GM23338 (cell line): Measurements from ENCODE around the gene SLC20A1. TPM values are rescaled to one million over a fixed set of nuclear protein-coding genes. Genes with fewer than 3 reads are reported as not detected.

Experiments used
- ATAC-seq: fragments of 200-7000 bp; cut with Tn5 transposase; 3 replicates; pipeline ENCODE4 v1.9.1; 2020
- DNase-seq: peaks from one replicate; pipeline ENCODE4 v3.0.0-alpha.2; 2015; ENCODE audit warnings: low spot score
- H2AFZ ChIP-seq: fragments of 200-600 bp; sonication (generic); 2 replicates; pipeline ENCODE4 v1.8.0; 2016; ENCODE audit warnings: antibody characterized with exemption, mild to moderate bottlenecking, moderate library complexity
- H3F3A ChIP-seq: fragments of 200-600 bp; sonication (generic); replicated peaks from 2 replicates; pipeline ENCODE4 v1.8.0; 2017; ENCODE audit warnings: antibody characterized with exemption, mixed run types, low read depth
- H3K27ac ChIP-seq: fragments of 200-600 bp; sonication (generic); 2 replicates; pipeline ENCODE4 v1.6.1; 2016; ENCODE audit warnings: low read depth
- H3K27me3 ChIP-seq: fragments of 200-600 bp; sonication (generic); 2 replicates; pipeline ENCODE4 v1.8.0; 2016; ENCODE audit warnings: mild to moderate bottlenecking, mixed run types, moderate library complexity; ENCODE audit not compliant: insufficient read depth
- H3K36me3 ChIP-seq: fragments of 200-600 bp; sonication (generic); 2 replicates; pipeline ENCODE4 v1.8.0; 2016; ENCODE audit warnings: mild to moderate bottlenecking; ENCODE audit not compliant: insufficient read depth
- H3K4me1 ChIP-seq: fragments of 200-600 bp; sonication (generic); 2 replicates; pipeline ENCODE4 v1.8.0; 2016; ENCODE audit warnings: mild to moderate bottlenecking, moderate library complexity; ENCODE audit not compliant: insufficient read depth
- H3K4me2 ChIP-seq: fragments of 200-600 bp; sonication (generic); 2 replicates; pipeline ENCODE4 v1.7.1; 2017; ENCODE audit warnings: mixed run types
- H3K4me3 ChIP-seq: fragments of 200-600 bp; sonication (generic); 2 replicates; pipeline ENCODE4 v1.6.1; 2016; ENCODE audit warnings: mixed run types
- H3K79me2 ChIP-seq: fragments of 200-600 bp; sonication (generic); replicated peaks from 2 replicates; pipeline ENCODE4 v1.8.0; 2017; ENCODE audit warnings: mild to moderate bottlenecking; ENCODE audit not compliant: insufficient read depth
- H3K9me2 ChIP-seq: fragments of 200-600 bp; sonication (generic); 2 replicates; pipeline ENCODE4 v1.8.0; 2017; ENCODE audit not compliant: insufficient read depth
- H4K20me1 ChIP-seq: fragments of 200-600 bp; sonication (generic); replicated peaks from 2 replicates; pipeline ENCODE4 v1.8.0; 2017; ENCODE audit warnings: mild to moderate bottlenecking; ENCODE audit not compliant: insufficient read depth
- H3K27ac Mint-ChIP-seq: 2 replicates; pipeline ENCODE4 v1.8.0; 2020; ENCODE audit warnings: inconsistent platforms, mild to moderate bottlenecking, moderate library complexity, mixed read lengths
- H3K27me3 Mint-ChIP-seq: 3 replicates; pipeline ENCODE4 v1.8.0; 2022; ENCODE audit warnings: low read depth, mild to moderate bottlenecking, moderate library complexity, mixed read lengths, inconsistent platforms; ENCODE audit not compliant: insufficient read depth, poor library complexity
- H3K36me3 Mint-ChIP-seq: 3 replicates; pipeline ENCODE4 v1.8.0; 2021; ENCODE audit warnings: low read depth, mild to moderate bottlenecking, inconsistent platforms, moderate library complexity, mixed read lengths
- H3K4me1 Mint-ChIP-seq: 3 replicates; pipeline ENCODE4 v1.8.0; 2020; ENCODE audit warnings: mild to moderate bottlenecking, inconsistent platforms, mixed read lengths
- H3K4me3 Mint-ChIP-seq: 3 replicates; pipeline ENCODE4 v1.8.0; 2021; ENCODE audit warnings: moderate library complexity, mild to moderate bottlenecking, inconsistent platforms, mixed read lengths
- H3K9me3 Mint-ChIP-seq: 3 replicates; pipeline ENCODE4 v1.8.0; 2020; ENCODE audit warnings: moderate library complexity, mild to moderate bottlenecking, inconsistent platforms, mixed read lengths
- CREB1 ChIP-seq: fragments of 250-450 bp; sonication (Bioruptor Pico); IDR thresholded peaks from 2 replicates; pipeline ENCODE4 v1.5.0; 2020; ENCODE audit warnings: low read depth, mild to moderate bottlenecking, moderate library complexity
- CTCF ChIP-seq, 2 experiments: fragments of 200-600 bp in 1 of 2; sonication (generic) in 1 of 2; conservative IDR thresholded peaks; 2 replicates each; pipeline versions ENCODE4 v1.5.1 to v1.6.1; 2016 to 2017; ENCODE audit warnings: antibody characterized with exemption in 2 of 2, low read depth in 2 of 2, mild to moderate bottlenecking in 2 of 2, moderate library complexity in 1 of 2
- ETS1 ChIP-seq: IDR thresholded peaks from 2 replicates; pipeline ENCODE4 v1.6.1; 2016; ENCODE audit warnings: antibody characterized with exemption
- EZH2 ChIP-seq: fragments of 200-600 bp; sonication (generic); IDR thresholded peaks from one replicate; pipeline ENCODE4 v1.8.0; 2017; ENCODE audit warnings: antibody characterized with exemption, mild to moderate bottlenecking, low read depth; ENCODE audit not compliant: unreplicated experiment
- EZH2phosphoT487 ChIP-seq: fragments of 200-600 bp; sonication (generic); IDR thresholded peaks from one replicate; pipeline ENCODE4 v1.8.1; 2018; ENCODE audit warnings: antibody characterized with exemption; ENCODE audit not compliant: unreplicated experiment
- JUNB ChIP-seq: IDR thresholded peaks from one replicate; pipeline ENCODE4 v1.6.1; 2016; ENCODE audit warnings: antibody characterized with exemption; ENCODE audit not compliant: unreplicated experiment
- NANOG ChIP-seq: IDR thresholded peaks from 2 replicates; pipeline ENCODE4 v1.6.1; 2016; ENCODE audit warnings: antibody characterized with exemption, borderline replicate concordance
- POLR2AphosphoS5 ChIP-seq: IDR thresholded peaks from 2 replicates; pipeline ENCODE4 v1.6.1; 2016; ENCODE audit warnings: antibody characterized with exemption, low read depth
- REST ChIP-seq: IDR thresholded peaks from one replicate; pipeline ENCODE4 v1.6.1; 2018; ENCODE audit warnings: antibody characterized with exemption; ENCODE audit not compliant: unreplicated experiment
- STAT1 ChIP-seq: IDR thresholded peaks from one replicate; pipeline ENCODE4 v1.6.1; 2016; ENCODE audit warnings: antibody characterized with exemption; ENCODE audit not compliant: unreplicated experiment
- ZNF114 ChIP-seq: fragments of 250-450 bp; sonication (Bioruptor Pico); IDR thresholded peaks from 2 replicates; pipeline ENCODE4 v1.5.0; 2020; ENCODE audit warnings: mild to moderate bottlenecking, moderate library complexity
- ZNF331 ChIP-seq: fragments of 250-450 bp; sonication (Bioruptor Pico); IDR thresholded peaks from 2 replicates; pipeline ENCODE4 v1.5.0; 2020; ENCODE audit warnings: low read depth, mild to moderate bottlenecking, moderate library complexity
- ZNF462 ChIP-seq: fragments of 250-450 bp; sonication (Bioruptor Pico); IDR thresholded peaks from 2 replicates; pipeline ENCODE4 v1.5.0; 2020; ENCODE audit warnings: mild to moderate bottlenecking, moderate library complexity
- polyA plus RNA-seq: library from polyadenylated mRNA; unstranded; fragments of >200 nt; fragmentation: Nextera tagmentation; extraction: Ambion mirVana; gene quantifications from 2 replicates; pipeline ENCODE4 v1.2.1, GENCODE V29; 2016
- total RNA-seq: library from RNA; depleted of rRNA; stranded (reverse); fragments of >200 nt; shearing (Covaris generic); gene quantifications from 2 replicates; pipeline ENCODE4 v1.2.3, GENCODE V29; 2014

SLC20A1 gene
- total and polyA plus RNA-seq, 2 experiments from 2014 or later, result 52.9 to 84.3 TPM

GRCh38 chr2:112622528-112622849 is 23.2 kb upstream of the SLC20A1 start:
- H3K4me1 Mint-ChIP-seq, result peaks cover 14% of the 10 kb centered on the region
- H3K36me3 ChIP-seq, result no peaks in the 10 kb centered on the region
- no peaks in the 10 kb centered on the region for H4K20me1 ChIP-seq
- H3K9me2 ChIP-seq, result no peaks in the 10 kb centered on the region
- no peak overlapping the region for H3K27ac ChIP-seq
- TF ChIP-seq STAT1 (no peak), CREB1 (CRISPR knock-in tag) (no peak), POLR2AphosphoS5 (no peak), REST (no peak), ZNF462 (no peak), ETS1 (no peak), NANOG (no peak), CTCF (conservative IDR thresholded peaks at IDR 0.05; ENCODE audit: low read depth in 2 of 2) (no peak), EZH2 (no peak), JUNB (no peak), EZH2phosphoT487 (no peak), ZNF331 (no peak), ZNF114 (CRISPR knock-in tag) (no peak)
- DNase-seq, result no peak
- no peaks in the 10 kb centered on the region for H3K79me2 ChIP-seq
- no peaks in the 10 kb centered on the region for H3K9me3 Mint-ChIP-seq
- no peak for ATAC-seq
- peak overlapping the region; percentile 85 for H2AFZ ChIP-seq
- H3K4me2 ChIP-seq, result no peak overlapping the region
- H3K27me3 Mint-ChIP-seq, result peaks cover 10% of the 10 kb centered on the region
- H3K4me3 ChIP-seq, result no peak overlapping the region
- no peaks in the 10 kb centered on the region for H3K27me3 ChIP-seq
- no peaks in the 10 kb centered on the region for H3K36me3 Mint-ChIP-seq
- H3K4me1 ChIP-seq, result no peaks in the 10 kb centered on the region; the same call in 1 of the 2 replicates
- H3K27ac Mint-ChIP-seq, result peak overlapping the region; percentile 75; the same call in 1 of the 2 replicates
- no peaks in the 10 kb centered on the region for H3F3A ChIP-seq
- no peak overlapping the region for H3K4me3 Mint-ChIP-seq
